Mammary epithelial cell (primary cell): ENCODE results near the gene FKBP1B.

ENCODE experiments used
- EZH2 ChIP-seq: IDR thresholded peaks from 2 replicates; pipeline ENCODE4 v1.6.1; 2012; ENCODE audit warnings: low read length, inconsistent platforms, borderline replicate concordance
- TF ChIP-seq, protein P1 (sequence below), 2 donors: IDR thresholded peaks in 1 of 2; conservative IDR thresholded peaks in 1 of 2; 2 replicates each; pipeline ENCODE4 v1.5.1; 2011 to 2012; ENCODE audit warnings: inconsistent platforms in 2 of 2, low read length in 2 of 2, mild to moderate bottlenecking in 2 of 2, control low read depth in 1 of 2, low read depth in 1 of 2; ENCODE audit not compliant: insufficient read depth in 1 of 2; ENCODE audit errors: extremely low read depth in 1 of 2

DNA sequence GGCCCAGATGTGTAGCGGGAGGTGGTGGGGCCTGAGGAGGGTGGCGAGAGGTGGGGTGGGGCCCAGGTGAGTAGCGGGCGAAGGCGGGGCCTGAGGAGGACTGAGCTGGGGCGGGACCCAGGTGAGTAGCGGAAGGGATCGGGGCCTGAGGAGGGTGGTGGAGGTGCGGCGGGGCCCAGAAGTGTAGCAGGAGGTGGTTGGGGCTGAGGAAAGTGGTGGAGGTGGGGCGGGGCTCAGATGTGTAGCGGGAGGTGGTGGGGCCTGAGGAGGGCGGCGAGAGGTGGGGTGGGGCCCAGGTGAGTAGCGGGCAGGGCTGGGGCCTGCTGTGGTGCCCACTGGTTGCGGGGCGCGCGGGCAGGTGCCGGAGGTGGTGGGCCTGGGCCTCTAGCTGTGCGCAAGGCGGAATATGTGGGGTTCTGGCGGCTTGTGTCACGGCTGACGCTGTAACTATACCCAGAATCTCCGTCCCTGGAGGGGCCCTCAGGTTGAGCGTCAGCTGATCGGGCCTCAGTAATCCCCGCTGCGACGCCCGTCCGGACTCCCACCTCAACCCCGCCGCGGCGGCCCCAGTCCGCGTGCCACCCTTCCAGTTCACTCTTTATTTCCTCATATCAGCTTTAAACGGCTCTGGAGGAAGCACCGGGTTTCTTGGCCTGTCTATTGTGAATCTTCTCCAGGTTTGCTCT lies 27.5 kb downstream of the FKBP1B start:
- TF ChIP-seq, protein P1, sequence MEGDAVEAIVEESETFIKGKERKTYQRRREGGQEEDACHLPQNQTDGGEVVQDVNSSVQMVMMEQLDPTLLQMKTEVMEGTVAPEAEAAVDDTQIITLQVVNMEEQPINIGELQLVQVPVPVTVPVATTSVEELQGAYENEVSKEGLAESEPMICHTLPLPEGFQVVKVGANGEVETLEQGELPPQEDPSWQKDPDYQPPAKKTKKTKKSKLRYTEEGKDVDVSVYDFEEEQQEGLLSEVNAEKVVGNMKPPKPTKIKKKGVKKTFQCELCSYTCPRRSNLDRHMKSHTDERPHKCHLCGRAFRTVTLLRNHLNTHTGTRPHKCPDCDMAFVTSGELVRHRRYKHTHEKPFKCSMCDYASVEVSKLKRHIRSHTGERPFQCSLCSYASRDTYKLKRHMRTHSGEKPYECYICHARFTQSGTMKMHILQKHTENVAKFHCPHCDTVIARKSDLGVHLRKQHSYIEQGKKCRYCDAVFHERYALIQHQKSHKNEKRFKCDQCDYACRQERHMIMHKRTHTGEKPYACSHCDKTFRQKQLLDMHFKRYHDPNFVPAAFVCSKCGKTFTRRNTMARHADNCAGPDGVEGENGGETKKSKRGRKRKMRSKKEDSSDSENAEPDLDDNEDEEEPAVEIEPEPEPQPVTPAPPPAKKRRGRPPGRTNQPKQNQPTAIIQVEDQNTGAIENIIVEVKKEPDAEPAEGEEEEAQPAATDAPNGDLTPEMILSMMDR (conservative IDR thresholded peaks at IDR 0.05 in 1 of 2, IDR thresholded peaks at IDR 0.05 in 1 of 2; ENCODE audit: extremely low read depth in 1 of 2, insufficient read depth in 1 of 2, low read depth in 1 of 2, low read length in 2 of 2) = no peak
- TF ChIP-seq EZH2 = no peak
